ENCODE results near the gene KIF3C.
A peak's percentile ranks its signal among the peaks of the same experiment; 100 is the strongest.

Gene KIF3C

GRCh38 chr2:25877431-25878360 lies 104.6 kb downstream of the KIF3C start:
- peak; percentile 51 for DNase-seq (ENCODE audit: low read depth)

All from T follicular helper cell (primary cell).